WTC11 (cell line): ENCODE data around the gene RFC4. TPM values are rescaled to one million over a fixed set of nuclear protein-coding genes. Genes with fewer than 3 reads are reported as not detected.
A peak's percentile ranks its signal among the peaks of the same experiment; 100 is the strongest.

Experiments
- ATAC-seq: fragments of 200-7000 bp; cut with Tn5 transposase; 2 replicates; pipeline ENCODE4 v1.10.0; 2021; ENCODE audit warnings: mild to moderate bottlenecking, moderate library complexity
- CTCF ChIA-PET: fragments of 300-600 bp; sonication (Branson Sonifier 250); formaldehyde crosslinking; loops from one replicate; lab custom pipeline; 2021; ENCODE audit warnings: antibody characterized with exemption; lab: Charles Lee
- POLR2A ChIA-PET: fragments of 350-600 bp; sonication (Branson Sonifier 250); formaldehyde crosslinking; loops from one replicate; lab custom pipeline; 2021; ENCODE audit warnings: antibody characterized with exemption; lab: Charles Lee
- DNase-seq: peaks from one replicate; pipeline ENCODE4 v3.0.0; 2021; ENCODE audit warnings: low spot score
- H3K27ac Mint-ChIP-seq: 2 replicates; pipeline ENCODE4 v1.8.0; 2021; ENCODE audit warnings: mixed read lengths
- H3K27me3 Mint-ChIP-seq: 2 replicates; pipeline ENCODE4 v1.8.0; 2021; ENCODE audit warnings: low read depth, mild to moderate bottlenecking, moderate library complexity, mixed read lengths
- H3K36me3 Mint-ChIP-seq: 2 replicates; pipeline ENCODE4 v1.8.0; 2021; ENCODE audit warnings: mixed read lengths
- H3K4me1 Mint-ChIP-seq: 2 replicates; pipeline ENCODE4 v1.8.0; 2022; ENCODE audit warnings: mixed read lengths
- H3K4me3 Mint-ChIP-seq: 2 replicates; pipeline ENCODE4 v1.8.0; 2021; ENCODE audit warnings: mild to moderate bottlenecking, moderate library complexity, mixed read lengths
- H3K9me3 Mint-ChIP-seq: 2 replicates; pipeline ENCODE4 v1.8.0; 2021; ENCODE audit warnings: mixed read lengths
- CREM ChIP-seq: sonication (generic); formaldehyde crosslinking; IDR thresholded peaks from 2 replicates; pipeline ENCODE4 v1.8.1; 2022; ENCODE audit warnings: mild to moderate bottlenecking, missing genetic modification reagents, moderate library complexity
- FOXJ3 ChIP-seq: sonication (generic); formaldehyde crosslinking; IDR thresholded peaks from 2 replicates; pipeline ENCODE4 v1.9.0; 2021; ENCODE audit warnings: missing genetic modification reagents, mild to moderate bottlenecking, borderline replicate concordance
- NFATC4 ChIP-seq: fragments of 250-450 bp; sonication (Bioruptor Pico); IDR thresholded peaks from 2 replicates; pipeline ENCODE4 v1.9.0; 2021; ENCODE audit warnings: mild to moderate bottlenecking
- NR3C1 ChIP-seq: sonication (generic); formaldehyde crosslinking; conservative IDR thresholded peaks from 2 replicates; pipeline ENCODE4 v1.8.1; 2023; ENCODE audit warnings: low read depth, mild to moderate bottlenecking, missing genetic modification reagents
- PRRX2 ChIP-seq: fragments of 250-450 bp; sonication (Bioruptor Pico); IDR thresholded peaks from 2 replicates; pipeline ENCODE4 v1.8.0; 2021; ENCODE audit warnings: mild to moderate bottlenecking
- RORB ChIP-seq: fragments of 250-450 bp; sonication (Bioruptor Pico); IDR thresholded peaks from 2 replicates; pipeline ENCODE4 v1.9.0; 2021; ENCODE audit warnings: mild to moderate bottlenecking
- SMAD4 ChIP-seq: sonication (generic); formaldehyde crosslinking; IDR thresholded peaks from 2 replicates; pipeline ENCODE4 v1.8.0; 2022; ENCODE audit warnings: mild to moderate bottlenecking, missing genetic modification reagents
- TP53 ChIP-seq: sonication (generic); formaldehyde crosslinking; IDR thresholded peaks from 2 replicates; pipeline ENCODE4 v1.8.1; 2023; ENCODE audit warnings: mild to moderate bottlenecking, missing genetic modification reagents
- ZNF232 ChIP-seq: sonication (generic); formaldehyde crosslinking; IDR thresholded peaks from 2 replicates; pipeline ENCODE4 v1.8.0; 2022; ENCODE audit warnings: mild to moderate bottlenecking, missing genetic modification reagents
- ZNF317 ChIP-seq: sonication (generic); formaldehyde crosslinking; IDR thresholded peaks from 2 replicates; pipeline ENCODE4 v1.8.1; 2023; ENCODE audit warnings: low read depth, mild to moderate bottlenecking, moderate library complexity, missing genetic modification reagents, borderline replicate concordance
- ZNF416 ChIP-seq: fragments of 250-450 bp; sonication (Bioruptor Pico); IDR thresholded peaks from 2 replicates; pipeline ENCODE4 v1.9.0; 2021; ENCODE audit warnings: mild to moderate bottlenecking, inconsistent platforms
- ZNF671 ChIP-seq: fragments of 250-450 bp; sonication (Bioruptor Pico); IDR thresholded peaks from 2 replicates; pipeline ENCODE4 v1.8.0; 2021; ENCODE audit warnings: mild to moderate bottlenecking
- total RNA-seq: library from RNA; stranded (reverse); gene quantifications from 3 replicates; pipeline ENCODE4 v1.2.3, GENCODE V29; 2021
- TF ChIP-seq, protein P1 (sequence below): fragments of 250-450 bp; sonication (Bioruptor Pico); IDR thresholded peaks from 2 replicates; pipeline ENCODE4 v1.9.0; 2021; ENCODE audit warnings: mild to moderate bottlenecking
- TF ChIP-seq, protein P2 (sequence below): sonication (generic); formaldehyde crosslinking; IDR thresholded peaks from 2 replicates; pipeline ENCODE4 v1.8.1; 2023; ENCODE audit warnings: mild to moderate bottlenecking, missing genetic modification reagents, moderate library complexity
- TF ChIP-seq, protein P3 (sequence below): fragments of 250-450 bp; sonication (Bioruptor Pico); conservative IDR thresholded peaks from 2 replicates; pipeline ENCODE4 v1.9.0; 2021; ENCODE audit warnings: mild to moderate bottlenecking
- TF ChIP-seq, protein P4 (sequence below): fragments of 250-450 bp; sonication (Bioruptor Pico); IDR thresholded peaks from 2 replicates; pipeline ENCODE4 v1.8.0; 2021; ENCODE audit warnings: mild to moderate bottlenecking
- TF ChIP-seq, protein P5 (sequence below): sonication (generic); formaldehyde crosslinking; IDR thresholded peaks from 2 replicates; pipeline ENCODE4 v1.8.1; 2022; ENCODE audit warnings: low read depth, mild to moderate bottlenecking, moderate library complexity, missing genetic modification reagents, borderline replicate concordance

RFC4 gene
- total RNA-seq, 1 experiment from 2014 or later, result 104 TPM

DNA sequence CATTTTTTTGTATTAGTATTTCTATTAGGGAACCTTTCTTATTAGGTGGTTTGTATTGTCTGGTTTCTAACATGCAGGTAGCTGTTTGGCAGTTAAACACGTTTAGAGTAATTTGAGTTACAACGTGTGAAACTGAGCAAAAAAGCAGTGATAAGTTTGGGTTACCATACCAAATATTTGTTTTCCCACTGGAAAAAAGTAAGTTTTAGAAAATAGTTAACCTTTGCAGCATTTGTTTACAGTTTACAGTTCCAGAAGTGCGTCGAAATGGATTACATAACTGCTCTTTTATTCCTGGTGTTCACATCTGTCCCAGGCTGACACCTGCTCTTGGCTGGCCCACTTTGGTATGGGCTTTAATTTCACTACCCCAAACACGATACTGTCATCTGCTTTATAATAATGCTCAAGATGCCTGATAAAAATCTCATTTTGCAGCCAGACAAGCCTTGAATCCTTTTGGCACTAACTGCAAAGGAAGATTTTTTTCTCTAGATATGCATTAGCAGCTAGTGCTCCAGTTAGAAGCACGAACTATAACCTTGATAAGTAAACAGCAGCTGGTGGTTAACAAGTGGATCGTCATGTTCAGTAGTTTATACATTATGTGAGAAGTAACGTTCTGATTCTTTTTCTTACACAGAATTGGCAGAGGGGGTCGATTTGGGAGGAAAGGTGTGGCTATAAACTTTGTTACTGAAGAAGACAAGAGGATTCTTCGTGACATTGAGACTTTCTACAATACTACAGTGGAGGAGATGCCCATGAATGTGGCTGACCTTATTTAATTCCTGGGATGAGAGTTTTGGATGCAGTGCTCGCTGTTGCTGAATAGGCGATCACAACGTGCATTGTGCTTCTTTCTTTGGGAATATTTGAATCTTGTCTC lies 17.6 kb downstream of the RFC4 start:
- Mint-ChIP-seq H3K27ac (peak overlapping the region; percentile 48), H3K4me3 (no peak overlapping the region), H3K27me3 (no peaks in the 10 kb centered on the region), H3K9me3 (no peaks in the 10 kb centered on the region), H3K4me1 (peaks cover 31% of the 10 kb centered on the region), H3K36me3 (peaks cover 86% of the 10 kb centered on the region)
- ATAC-seq (no peak), DNase-seq (no peak)
- POLR2A ChIA-PET, result interaction anchor here (0.6 to 1.9 kb wide), 3 partner anchors 9 to 249 kb away, joined by 3 to 5 read pairs (median 4); partner anchors contain the start of gene DNAJB11
- TF ChIP-seq CREM (CRISPR knock-in tag), result 0 out of 2 replicates have a peak, but pooled peaks have one; percentile 19
- TF ChIP-seq TP53, result no peak
- TF ChIP-seq, protein P1, sequence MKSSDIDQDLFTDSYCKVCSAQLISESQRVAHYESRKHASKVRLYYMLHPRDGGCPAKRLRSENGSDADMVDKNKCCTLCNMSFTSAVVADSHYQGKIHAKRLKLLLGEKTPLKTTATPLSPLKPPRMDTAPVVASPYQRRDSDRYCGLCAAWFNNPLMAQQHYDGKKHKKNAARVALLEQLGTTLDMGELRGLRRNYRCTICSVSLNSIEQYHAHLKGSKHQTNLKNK, result 0 out of 2 replicates have a peak, but pooled peaks have one; percentile 8
- TF ChIP-seq NFATC4, result peak; percentile 57; the same call in 1 of the 2 replicates
- TF ChIP-seq ZNF416 (CRISPR knock-in tag), result peak; percentile 75; the same call in 1 of the 2 replicates
- no peak for TF ChIP-seq SMAD4
- TF ChIP-seq, protein P2, sequence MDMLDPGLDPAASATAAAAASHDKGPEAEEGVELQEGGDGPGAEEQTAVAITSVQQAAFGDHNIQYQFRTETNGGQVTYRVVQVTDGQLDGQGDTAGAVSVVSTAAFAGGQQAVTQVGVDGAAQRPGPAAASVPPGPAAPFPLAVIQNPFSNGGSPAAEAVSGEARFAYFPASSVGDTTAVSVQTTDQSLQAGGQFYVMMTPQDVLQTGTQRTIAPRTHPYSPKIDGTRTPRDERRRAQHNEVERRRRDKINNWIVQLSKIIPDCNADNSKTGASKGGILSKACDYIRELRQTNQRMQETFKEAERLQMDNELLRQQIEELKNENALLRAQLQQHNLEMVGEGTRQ, result no peak
- TF ChIP-seq ZNF232 (CRISPR knock-in tag), result 0 out of 2 replicates have a peak, but pooled peaks have one; percentile 46
- 0 out of 2 replicates have a peak, but pooled peaks have one; percentile 59 for TF ChIP-seq ZNF671 (CRISPR knock-in tag)
- peak; percentile 48; the same call in 1 of the 2 replicates for TF ChIP-seq RORB (CRISPR knock-in tag)
- TF ChIP-seq, protein P3, sequence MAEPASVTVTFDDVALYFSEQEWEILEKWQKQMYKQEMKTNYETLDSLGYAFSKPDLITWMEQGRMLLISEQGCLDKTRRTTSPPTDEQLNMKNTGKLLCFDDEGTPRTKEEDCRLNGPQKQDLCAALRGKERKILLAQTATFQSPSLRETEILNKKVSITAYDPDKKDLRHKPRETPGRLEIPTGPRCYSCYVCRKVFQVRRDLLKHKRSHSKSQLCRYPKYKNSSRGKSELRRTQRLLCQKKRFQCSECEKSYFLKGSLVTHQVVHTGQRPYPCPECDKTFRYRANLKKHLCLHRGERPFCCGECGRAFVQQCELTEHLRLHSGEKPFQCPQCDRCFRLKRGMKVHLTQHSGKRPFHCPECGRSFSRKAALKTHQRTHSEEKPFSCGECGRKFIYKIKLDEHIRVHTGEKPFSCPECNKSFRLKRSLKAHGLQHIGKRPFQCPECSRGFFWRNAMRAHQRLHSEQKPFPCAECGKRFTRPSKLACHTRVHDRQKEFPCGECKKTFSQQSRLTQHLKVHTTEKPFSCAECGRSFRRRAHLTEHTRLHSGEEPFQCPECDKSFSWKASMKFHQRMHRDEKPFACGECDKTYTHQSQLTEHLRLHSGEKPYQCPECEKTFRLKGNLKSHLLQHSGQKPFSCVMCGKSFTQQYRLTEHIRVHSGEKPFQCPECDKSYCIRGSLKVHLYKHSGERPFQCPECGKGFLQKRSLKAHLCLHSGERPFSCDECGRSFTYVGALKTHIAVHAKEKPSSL (CRISPR knock-in tag), result peak; percentile 70; the same call in 1 of the 2 replicates
- TF ChIP-seq, protein P4, sequence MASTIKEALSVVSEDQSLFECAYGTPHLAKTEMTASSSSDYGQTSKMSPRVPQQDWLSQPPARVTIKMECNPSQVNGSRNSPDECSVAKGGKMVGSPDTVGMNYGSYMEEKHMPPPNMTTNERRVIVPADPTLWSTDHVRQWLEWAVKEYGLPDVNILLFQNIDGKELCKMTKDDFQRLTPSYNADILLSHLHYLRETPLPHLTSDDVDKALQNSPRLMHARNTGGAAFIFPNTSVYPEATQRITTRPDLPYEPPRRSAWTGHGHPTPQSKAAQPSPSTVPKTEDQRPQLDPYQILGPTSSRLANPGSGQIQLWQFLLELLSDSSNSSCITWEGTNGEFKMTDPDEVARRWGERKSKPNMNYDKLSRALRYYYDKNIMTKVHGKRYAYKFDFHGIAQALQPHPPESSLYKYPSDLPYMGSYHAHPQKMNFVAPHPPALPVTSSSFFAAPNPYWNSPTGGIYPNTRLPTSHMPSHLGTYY (CRISPR knock-in tag), result peak; percentile 43; the same call in 1 of the 2 replicates
- TF ChIP-seq ZNF317 (CRISPR knock-in tag), result no peak
- CTCF ChIA-PET, result interaction anchor here (1.8 kb wide), 1 partner anchor 171 kb away, joined by 4 read pairs; no protein-coding TSS in a partner anchor

DNA sequence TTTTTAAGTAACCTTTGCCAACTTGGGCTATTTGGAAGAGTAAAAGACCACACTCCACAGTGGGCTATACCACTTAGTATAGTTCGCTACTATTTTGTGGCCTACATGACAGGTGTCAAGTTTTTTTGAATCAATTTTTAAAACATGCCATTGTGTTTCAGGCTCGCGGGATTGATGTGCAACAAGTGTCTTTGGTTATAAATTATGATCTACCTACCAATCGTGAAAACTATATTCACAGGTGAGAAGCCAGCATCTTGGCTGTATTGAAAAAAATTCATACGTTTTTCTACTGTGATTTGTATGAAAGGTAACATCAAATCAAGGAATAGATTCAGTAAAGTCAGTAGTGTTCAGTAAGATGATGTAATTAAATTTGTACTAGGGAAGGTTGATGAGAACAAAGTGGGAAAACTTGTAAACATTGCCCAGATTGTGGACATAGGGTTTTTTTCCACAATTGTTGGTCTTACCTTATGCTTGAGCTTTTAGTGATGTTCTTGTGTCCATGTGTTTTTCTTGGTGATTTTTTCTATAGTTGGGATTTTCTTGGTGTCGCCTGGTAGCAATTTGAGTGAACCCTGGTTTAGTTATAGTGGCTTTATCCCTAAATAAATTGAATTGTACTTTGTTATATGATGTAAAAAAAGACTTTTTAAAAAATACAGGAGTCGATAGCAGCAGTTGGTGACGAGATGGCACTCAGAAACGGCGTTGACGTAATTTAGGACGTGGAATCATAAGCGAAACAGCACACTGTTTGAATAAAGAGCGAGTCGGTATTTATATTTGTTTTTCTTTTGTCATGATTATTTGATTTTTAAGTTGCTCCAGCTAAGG lies 18.4 kb downstream of the RFC4 start:
- ChIA-PET POLR2A (interaction anchor here (0.6 to 1.9 kb wide), 3 partner anchors 10 to 248 kb away, joined by 3 to 5 read pairs (median 4); partner anchors contain the start of gene DNAJB11), CTCF (interaction anchor here (1.8 kb wide), 1 partner anchor 171 kb away, joined by 4 read pairs; no protein-coding TSS in a partner anchor)
- Mint-ChIP-seq H3K4me3 (peak overlapping the region; percentile 100), H3K27me3 (no peaks in the 10 kb centered on the region), H3K9me3 (no peaks in the 10 kb centered on the region), H3K36me3 (peaks cover 83% of the 10 kb centered on the region), H3K4me1 (peaks cover 31% of the 10 kb centered on the region), H3K27ac (peak overlapping the region; percentile 48)
- ATAC-seq (no peak), DNase-seq (no peak)
- TF ChIP-seq NR3C1 (CRISPR knock-in tag) (no peak), NFATC4 (peak; percentile 79; the same call in 1 of the 2 replicates), FOXJ3 (CRISPR knock-in tag) (no peak), ZNF671 (CRISPR knock-in tag) (peak; percentile 59; the same call in 1 of the 2 replicates), PRRX2 (CRISPR knock-in tag) (peak; percentile 68)
- TF ChIP-seq, protein P4 (CRISPR knock-in tag), result peak; percentile 66; the same call in 1 of the 2 replicates
- TF ChIP-seq, protein P5, sequence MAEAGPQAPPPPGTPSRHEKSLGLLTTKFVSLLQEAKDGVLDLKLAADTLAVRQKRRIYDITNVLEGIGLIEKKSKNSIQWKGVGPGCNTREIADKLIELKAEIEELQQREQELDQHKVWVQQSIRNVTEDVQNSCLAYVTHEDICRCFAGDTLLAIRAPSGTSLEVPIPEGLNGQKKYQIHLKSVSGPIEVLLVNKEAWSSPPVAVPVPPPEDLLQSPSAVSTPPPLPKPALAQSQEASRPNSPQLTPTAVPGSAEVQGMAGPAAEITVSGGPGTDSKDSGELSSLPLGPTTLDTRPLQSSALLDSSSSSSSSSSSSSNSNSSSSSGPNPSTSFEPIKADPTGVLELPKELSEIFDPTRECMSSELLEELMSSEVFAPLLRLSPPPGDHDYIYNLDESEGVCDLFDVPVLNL, result no peak
- TF ChIP-seq, protein P3 (CRISPR knock-in tag), result peak; percentile 12; the same call in 1 of the 2 replicates
